GM21526 (cell line): ENCODE measurements around the gene ASPSCR1.
"Not testable (repeated sequence)": the region's sequence is repeated elsewhere in the genome, so short reads cannot be mapped to it uniquely, and the experiment has no call there.

Experiments used
- ATAC-seq: cut with Tn5 transposase; IDR thresholded peaks from one replicate; pipeline ENCODE4 v1.9.1; 2021; ENCODE audit warnings: moderate library complexity; ENCODE audit not compliant: unreplicated experiment, low FRiP score

Gene ASPSCR1

DNA sequence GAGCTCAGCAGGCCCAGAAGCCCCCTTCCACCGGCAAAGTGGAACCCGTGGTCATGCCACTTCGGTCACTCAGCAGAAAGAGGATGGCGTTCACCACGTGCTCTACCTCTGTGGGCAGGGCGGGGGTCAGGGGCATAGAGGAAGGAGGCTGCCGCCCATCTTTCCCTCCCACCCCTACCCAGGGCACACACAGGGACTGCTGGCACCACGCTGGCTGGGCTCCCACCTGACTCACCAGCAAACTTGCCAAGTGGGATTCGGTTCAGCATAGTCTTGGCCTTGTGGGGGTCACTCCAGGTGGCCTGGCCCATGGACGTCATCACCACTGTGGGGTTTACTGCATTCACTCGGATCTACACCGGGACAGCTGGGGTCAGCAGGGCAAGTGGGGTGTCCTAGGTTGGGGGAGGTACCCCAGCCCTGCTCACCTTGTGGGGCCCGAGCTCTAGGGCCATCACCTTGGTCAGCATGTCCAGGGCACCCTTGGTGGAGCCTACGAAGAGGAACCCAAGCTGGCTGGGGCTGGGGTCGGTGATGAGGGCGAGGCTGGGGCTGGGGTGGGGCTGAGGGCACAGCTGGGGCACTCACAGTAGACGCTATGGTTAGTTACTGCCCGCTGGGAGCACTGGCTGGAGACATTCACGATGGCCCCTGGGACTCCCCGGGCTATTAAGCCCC lies 58.7 kb downstream of the ASPSCR1 start:
- no peak for ATAC-seq

GRCh38 chr17:82036634-82037091 lies 59.2 kb downstream of the ASPSCR1 start:
- no peak for ATAC-seq

DNA sequence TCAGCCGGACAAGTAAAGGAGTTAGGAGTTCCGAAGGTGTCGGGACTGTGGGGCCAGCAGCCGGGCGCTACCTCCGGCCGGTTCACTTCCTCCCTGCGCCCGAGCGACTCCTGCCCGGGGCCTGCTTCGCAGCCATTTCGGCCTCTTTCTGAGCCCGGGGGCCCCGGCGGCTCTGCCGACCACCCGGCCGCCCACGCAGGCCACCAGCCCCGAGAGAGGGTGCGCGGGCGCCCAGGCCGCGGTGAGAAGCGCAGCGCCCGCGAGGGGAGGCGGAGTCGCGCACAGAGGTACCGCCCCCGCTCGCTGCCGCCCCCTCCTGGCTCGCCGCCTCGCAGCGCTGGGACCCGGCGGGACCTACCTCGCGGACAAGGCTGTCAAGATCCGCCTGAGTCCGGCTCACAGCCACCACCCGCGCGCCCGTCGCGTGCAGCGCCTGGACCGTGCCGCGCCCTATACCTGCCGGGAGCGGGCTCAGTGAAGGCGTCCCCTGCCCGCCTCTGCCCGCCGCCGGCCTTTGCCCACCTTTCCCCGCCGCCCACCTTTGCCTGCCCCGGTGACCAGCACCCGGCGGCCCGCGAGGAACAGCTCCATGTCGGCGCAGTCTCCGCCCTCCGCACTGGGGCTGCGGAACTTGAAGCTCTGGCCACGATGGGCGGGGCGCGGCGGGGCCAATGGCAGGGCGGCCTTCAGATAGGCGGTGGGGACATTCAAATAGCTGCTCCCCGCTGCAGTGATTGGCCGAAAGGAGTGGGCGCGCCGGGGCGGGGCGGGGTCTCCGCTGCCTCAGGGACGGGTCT lies 59.9 kb downstream of the ASPSCR1 start, which contains the start of gene DCXR:
Gene DCXR, minus strand, starts transcription at position 606 of the 797 bp plus-strand sequence. Its CDS starts 15 bp downstream, at position 591.
- peak; percentile 79 for ATAC-seq

- no peak for ATAC-seq
These were observed 60.4 kb downstream of the ASPSCR1 start for GRCh38 chr17:82037889-82038195.

DNA sequence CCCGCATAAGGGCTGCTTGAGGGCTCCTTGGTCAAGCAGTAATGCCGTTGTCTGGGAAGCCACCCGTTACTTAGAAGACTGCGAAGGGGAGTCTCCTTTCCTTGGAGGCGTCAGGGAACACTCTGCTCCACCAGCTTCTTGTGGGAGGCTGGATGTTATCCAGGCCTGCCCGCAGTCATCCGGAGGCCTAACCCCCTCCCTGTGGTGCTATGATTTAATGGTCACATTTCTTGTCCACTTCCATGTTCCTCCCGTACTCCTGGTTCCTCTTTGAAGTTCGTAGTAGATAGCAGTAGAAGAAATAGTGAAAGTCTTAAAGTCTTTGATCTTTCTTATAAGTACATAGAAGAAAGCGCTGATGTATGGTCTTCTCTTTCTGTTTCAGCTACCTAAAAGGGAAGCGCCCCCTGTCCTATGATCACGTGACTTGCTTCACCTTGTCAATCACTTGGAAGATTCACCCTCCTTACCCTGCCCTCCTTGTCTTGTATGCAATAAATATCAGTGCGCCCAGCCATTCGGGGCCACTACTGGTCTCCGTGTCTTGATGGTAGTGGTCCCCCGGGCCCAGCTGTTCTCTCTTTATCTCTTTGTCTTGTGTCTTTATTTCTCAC lies 61.5 kb downstream of the ASPSCR1 start:
- not testable (repeated sequence) for ATAC-seq

GRCh38 chr17:82039695-82040299 lies 62.4 kb downstream of the ASPSCR1 start:
- no peak for ATAC-seq

DNA sequence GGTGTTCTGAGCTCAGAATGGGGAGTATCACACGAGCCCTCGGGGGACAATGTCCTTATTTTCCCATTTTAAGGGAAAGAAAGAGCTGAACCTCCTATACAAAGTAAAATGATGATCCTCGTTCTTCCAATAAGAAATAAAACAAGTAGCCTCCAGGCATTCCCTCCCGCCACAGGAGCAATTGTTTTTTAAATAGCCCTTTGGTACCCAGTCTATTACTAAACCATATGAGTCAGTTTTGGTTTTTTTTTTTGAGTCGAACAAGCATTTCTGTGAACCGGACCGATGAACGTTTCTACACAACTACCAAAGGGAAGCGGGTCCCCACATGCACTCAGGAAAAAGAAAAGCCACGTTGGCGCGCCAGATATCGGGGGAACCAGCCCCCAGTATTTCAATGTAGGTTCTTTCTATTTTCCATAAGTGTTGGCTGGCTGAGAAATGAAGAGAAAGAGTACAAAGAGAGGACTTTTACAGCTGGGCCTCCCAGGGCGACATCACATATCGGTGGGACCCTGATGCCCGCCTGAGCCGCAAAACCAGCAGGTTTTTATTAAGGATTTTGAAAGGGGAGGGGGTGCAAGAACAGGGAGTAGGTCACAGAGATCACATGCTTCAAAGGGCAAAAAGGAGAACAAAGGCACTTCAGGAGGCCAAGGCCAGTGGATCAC lies 63.9 kb downstream of the ASPSCR1 start:
- ATAC-seq = no peak

GRCh38 chr17:82042649-82043048 lies 65.2 kb downstream of the ASPSCR1 start:
- no peak for ATAC-seq

DNA sequence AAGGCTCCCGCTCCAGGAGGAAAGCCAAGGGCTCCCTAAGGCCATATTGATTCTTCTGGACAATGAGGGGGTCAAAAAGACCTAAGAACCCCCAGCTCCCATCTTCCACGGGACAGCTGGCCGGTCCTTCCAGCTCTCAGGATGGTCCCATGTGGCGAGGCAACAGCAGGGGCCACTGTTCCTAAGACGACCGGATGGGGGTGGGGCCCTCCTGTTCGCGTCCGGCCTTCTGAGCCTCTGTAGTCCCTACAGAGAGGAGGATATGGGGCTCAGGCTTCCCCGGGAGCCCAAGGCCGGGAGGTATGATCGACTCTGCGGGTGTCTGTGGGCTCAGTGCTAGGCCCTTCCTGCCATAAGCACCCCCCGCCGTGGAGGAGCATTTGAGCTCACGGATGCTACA lies 66.1 kb downstream of the ASPSCR1 start:
- no peak for ATAC-seq

DNA sequence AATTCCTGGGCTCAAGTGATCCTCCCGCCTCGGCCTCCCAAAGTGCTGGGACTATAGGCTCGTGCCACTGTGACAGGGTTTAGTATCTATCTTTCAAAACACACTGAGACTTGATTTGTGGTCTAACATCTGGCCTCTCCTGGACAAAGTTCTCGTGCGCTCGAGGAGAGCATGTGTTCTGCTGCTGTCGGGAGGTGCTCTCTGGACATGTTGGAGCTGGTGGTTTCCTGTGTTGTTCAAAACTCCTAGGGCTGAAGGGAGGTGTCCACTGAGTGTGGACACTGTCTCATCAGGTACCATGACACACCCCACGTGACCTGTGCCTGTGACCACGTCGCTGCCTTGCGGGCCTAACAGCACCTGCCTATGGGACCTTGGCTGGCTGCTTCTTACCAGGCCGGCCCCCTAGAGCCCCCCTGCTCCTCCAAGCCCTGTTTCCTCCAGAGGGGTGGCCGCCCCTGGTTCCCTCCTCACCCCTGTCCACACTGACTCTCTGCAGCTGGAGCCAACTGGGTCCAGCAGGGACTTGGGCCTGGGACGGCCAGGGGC lies 68.6 kb downstream of the ASPSCR1 start:
- no peak for ATAC-seq

- ATAC-seq = no peak
These were observed 69.5 kb downstream of the ASPSCR1 start for GRCh38 chr17:82046903-82047302.

DNA sequence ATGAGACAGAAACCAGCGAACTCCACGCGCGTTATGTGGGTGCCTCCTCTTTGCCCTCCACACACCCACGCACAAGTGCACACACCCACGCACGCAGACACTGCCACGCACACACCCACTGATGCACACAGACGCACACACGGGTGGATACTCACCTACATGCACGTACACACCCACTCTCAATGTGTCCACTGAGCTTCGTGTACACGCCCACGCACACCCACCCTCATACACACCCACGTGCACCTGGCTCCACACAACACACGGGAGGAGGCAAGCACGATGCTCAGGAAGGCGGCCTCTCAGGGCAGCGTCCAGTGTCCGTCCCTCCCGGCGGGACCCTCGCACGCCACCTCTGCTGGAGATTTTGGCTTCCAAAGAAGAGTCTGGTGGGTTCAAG lies 70.0 kb downstream of the ASPSCR1 start:
- no peak for ATAC-seq

- no peak for ATAC-seq
These were observed 70.6 kb downstream of the ASPSCR1 start for GRCh38 chr17:82047914-82048570.

GRCh38 chr17:82048571-82048971 lies 71.1 kb downstream of the ASPSCR1 start:
- ATAC-seq = no peak

GRCh38 chr17:82049106-82049505 lies 71.7 kb downstream of the ASPSCR1 start:
- no peak for ATAC-seq

GRCh38 chr17:82049521-82049971 lies 72.1 kb downstream of the ASPSCR1 start:
- no peak for ATAC-seq

GRCh38 chr17:82050152-82050760 lies 72.8 kb downstream of the ASPSCR1 start:
- ATAC-seq = no peak

DNA sequence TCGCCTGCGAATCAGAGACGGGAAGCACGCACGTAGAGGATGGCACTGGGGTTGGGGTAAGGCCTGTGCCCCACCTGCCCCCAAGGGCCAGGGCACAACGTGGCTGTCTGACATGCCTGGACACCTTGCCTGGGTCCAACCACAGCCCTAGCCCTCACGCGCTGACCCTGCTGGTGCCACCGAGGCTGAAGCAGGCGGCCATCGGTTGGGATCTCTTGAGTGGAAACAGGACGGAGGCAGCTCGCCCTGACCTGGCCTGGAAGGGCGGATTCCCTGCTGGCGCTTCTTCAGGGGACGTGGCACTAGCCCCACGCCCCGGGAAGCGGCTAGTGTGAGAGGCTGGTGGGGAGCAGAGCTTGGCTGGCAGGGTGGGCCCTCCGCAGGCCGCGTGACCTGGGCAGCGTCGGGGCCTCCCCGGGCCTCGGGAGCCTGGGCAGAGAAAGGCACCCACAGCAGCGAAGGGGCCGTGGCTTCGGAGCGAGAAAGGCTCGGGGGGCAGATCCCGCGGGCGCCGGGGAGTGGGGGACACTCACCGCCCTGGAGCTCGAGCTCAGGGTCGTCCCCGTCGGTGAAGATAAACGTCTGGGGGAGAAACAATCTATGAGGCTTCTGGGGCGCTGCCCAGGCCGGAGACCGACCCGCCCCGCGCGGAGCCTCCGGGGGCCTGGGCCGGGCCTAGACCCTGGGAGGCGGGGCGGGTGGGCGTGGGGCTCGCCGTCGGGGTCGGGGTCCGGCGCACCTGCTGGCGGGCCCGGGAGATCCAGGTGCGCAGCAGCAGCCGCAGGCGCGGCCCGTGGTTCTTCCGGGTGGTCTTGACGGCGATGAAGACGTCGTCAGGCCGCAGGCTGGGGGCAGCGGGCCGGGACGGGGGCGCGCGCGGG lies 73.6 kb downstream of the ASPSCR1 start:
- ATAC-seq = no peak
